ENCODE data around the gene CNOT9. TPM values are rescaled to one million over a fixed set of nuclear protein-coding genes. Genes with fewer than 3 reads are reported as not detected.

The CNOT9 gene
- total RNA-seq, 1 donor from 2014 or later = 38.2 TPM

DNA sequence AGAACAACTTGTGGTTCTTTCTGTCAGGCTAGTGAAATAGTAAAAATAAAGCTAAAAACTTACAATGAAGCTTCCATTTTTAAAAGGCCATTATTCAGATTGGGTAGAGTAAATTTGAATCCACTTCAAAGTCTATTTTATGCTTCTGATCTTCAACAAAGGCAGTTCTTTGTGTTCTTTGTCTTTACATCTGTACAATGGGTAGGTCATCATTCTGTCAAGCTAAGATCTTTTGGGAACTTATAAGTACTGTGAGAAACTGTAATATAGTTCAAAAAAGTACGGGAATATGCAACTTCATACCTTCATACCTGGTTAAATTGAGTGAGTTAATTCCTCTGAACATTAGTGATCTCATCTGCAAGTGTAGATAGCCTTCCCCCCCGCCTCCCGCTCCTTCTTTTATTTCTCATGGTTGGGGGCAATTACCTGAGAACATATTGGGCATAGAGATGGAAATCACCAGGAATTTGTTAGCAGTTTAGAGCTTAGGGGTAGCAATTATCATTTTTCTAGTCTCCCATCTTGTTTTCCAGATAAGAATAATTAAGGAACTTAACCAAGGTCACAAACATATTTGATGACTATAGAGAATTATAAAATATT is 9.7 kb downstream of the CNOT9 start:
- no peak for DNase-seq

DNA sequence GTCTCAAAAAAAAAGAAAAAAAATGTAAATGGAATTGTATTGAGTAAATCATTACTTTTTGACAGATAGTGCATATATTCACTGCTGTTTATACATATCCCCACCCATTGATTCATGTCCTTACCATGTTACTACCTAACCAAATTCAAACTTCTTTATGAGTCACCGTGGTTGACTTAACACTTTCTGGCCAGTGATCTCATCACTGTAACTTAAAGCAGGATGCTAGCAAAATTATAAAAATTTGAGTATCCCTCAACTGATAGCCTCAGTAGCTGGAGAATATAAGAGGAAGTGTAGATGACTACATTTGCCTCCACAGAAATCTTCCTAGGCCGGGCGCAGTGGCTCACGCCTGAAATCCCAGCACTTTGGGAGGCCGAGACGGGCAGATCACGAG is 13.4 kb downstream of the CNOT9 start:
- DNase-seq = no peak

DNA sequence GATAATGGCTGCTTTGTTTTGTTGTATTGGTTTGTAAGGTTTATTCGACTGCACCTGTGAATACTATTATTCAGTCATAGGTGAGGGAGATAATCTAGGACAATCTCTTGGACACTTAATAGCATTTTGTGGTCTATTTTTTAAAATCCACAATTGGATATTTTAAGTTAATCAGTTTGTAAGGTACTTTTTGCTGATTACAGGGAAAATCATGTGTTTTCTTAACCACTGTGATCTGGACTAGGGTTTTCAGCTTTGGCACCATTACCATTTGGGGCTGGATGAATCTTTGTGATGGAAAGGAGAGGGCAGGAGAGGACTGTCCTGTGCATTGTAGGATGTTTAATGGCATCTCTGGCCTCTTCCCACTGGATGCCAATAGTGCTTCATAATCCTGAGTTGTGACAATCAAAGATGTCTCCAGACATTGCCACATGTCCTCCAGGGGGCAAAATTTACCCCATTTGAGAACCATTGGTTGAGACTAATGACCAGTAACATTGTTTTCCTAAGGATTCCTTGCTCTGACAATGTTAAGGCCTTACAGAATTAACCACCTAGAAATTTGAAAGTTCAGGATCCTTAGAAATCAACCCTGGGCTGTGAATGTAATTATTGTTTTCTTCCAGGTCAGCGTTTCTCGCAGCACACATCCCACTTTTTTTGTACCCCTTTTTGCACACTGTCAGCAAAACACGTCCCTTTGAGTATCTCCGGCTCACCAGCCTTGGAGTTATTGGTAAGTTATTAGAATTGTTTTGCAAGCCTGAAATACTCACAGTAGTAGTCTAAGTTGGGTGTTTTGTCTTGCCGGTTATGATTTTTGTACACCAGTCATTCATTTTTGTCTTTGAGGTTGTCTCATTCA is 15.6 kb downstream of the CNOT9 start:
- no peak for DNase-seq

DNA sequence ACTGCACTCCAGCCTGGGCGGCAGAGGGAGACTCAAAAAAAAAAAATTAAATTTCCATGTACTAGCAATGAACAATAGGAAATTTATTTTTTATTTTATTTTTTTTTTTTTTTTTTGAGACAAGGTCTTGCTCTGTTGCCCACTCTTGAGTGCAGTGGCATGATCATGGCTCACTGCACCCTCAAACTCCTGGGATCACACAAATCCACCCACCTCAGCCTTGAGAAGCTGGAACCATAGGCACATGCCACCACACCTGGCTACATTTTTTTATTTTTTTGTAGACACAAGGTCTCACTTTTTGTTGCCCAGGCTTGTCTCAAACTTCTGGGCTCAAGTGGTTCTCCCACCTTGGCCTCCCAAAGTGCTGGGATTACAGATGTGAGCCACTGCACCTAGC is 16.9 kb downstream of the CNOT9 start:
- no peak for DNase-seq

DNA sequence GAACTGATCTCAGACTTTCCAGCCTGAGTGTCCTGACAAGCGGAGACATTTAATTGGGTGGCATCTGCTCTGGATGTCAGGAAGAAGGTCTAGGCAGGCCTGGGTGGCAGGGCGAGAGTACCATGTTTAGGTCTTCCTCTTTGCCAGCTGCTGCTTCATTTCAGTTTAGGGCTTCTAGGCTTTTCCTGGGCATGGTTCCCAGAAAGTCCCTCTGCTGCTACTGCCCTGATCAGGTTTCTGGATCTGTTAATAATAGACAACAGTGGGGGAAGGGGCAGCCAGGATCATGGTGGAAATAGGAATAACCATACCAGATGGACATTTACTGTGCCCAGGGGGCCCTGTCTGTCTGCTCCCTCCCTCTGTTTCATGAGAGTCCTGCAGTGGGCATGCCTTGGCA is 36.8 kb downstream of the CNOT9 start:
- peak; percentile 97 for DNase-seq

DNA sequence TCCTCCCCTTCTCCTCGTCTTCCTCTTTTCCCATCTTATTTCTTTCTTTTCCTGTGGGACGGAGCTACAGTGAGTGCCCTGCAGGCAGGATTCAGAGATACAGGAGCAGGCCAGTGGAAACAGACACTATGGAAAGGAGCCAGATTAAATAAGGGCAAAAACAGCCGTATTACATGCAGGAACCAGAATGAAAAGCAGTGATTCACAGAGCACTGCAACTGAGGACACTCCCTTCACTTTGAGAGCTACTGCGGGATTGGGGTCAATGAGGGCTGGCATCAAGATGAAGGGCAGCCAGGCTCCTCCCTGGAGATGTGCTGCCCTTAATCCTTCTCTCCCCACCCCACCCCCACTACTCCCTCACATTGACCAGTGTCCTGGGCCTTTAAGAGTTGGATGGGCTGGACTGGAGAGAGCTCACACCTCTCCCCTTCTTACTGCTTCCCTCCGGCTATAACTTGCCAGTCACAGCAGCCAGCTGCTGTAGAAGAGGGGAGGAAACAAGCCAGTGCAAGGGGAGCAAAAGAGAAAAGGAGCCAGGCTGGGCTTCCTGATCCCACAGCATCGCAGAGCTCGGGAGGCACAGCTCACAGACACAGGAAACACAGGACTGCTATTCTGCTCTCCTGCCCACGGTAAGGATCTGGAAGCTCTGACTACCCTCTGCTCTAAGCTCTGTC is 38.9 kb downstream of the CNOT9 start, which contains the start of gene PLCD4:
Gene PLCD4, plus strand, starts transcription at position 464 of the 680 bp plus-strand sequence. CDS start 7,841 bp downstream, outside the sequence.
- DNase-seq = peak; percentile 80

DNA sequence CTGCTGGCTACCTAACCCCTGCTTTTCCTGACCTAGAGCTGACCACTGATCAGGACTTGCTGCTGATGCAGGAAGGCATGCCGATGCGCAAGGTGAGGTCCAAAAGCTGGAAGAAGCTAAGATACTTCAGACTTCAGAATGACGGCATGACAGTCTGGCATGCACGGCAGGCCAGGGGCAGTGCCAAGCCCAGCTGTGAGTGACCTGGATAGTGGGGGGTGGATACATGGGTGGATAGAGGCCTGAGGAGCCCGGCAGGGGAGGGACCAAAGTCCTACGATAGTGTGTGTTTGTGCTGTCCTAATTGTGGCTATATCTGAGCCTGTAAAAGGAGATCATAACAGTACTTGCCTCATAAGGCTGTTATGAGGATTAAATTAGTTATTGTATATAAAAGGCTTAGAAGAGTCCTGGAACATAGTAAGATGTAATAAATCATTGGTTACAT is 47.3 kb downstream of the CNOT9 start:
- no peak for DNase-seq

DNA sequence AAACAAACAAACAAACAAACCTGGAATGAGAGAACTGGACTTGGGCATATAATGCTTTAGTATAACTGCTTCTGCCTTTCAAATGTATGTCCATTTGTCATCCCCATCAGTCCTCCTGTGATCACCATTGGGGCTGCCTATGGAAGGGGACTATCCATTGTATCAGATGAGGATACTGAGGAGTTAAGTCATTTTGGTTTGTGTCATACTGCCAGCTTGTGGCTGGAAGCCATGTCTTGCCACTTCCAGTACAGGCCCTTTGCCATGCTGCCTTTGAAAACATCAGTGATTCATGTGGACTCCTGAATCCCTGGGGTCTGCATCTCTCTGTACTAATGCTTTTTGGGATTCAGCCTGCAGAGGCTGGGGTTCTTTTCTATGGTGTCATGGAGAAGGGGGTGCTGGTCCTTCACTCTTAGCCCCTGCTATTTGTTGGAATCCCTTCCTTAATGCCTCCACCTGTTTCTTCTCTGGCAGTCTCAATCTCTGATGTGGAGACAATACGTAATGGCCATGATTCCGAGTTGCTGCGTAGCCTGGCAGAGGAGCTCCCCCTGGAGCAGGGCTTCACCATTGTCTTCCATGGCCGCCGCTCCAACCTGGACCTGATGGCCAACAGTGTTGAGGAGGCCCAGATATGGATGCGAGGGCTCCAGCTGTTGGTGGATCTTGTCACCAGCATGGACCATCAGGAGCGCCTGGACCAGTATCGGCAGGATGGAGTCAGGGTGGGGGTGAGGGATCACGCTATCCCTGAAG is 49.6 kb downstream of the CNOT9 start:
- peak; percentile 40 for DNase-seq

DNA sequence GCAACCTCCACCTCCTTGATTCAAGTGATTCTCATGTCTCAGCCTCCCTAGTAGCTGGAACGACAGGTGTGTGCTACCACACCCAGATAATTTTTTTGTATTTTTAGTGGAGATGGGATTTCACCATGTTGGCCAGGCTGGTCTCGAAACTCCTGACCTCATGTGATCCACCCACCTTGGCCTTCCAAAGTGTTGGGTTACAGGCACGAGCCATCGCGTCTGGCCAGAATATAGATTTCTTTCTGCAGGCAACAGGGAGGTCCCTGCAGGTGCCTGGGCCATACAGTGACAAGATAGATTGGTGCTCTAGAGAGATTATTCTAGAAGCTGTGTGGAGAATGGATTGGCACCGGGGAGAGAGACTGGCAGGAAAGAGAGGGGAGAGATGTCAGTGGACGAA is 52.4 kb downstream of the CNOT9 start:
- DNase-seq = no peak

DNA sequence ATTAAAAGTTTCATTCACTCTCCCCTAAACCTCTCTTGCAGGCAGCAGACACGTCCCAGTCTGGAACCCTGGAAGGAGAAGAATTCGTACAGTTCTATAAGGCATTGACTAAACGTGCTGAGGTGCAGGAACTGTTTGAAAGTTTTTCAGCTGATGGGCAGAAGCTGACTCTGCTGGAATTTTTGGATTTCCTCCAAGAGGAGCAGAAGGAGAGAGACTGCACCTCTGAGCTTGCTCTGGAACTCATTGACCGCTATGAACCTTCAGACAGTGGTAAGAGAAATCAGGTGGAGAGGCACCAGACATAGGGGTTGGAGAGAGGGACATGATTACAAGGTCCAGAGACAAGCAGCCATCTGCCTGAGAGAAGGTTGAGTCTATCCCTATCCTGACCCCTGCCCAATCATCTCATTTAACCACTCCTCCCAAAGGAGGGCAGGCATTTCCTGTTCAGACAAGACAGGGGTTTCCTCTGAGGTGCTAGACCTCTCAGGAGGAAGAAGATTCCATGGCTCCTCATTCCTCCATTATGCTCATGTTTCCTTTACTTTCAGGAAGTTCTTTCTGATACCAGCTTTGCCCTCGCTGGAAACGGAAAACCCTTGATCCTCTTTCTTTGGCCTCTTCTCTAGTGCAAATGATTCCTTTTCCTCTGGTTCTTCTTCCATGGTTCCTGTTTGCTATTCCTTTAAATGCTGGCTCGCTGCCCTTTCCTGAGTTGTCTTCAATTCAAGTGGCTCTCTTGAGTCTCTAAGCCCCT is 54.1 kb downstream of the CNOT9 start:
- DNase-seq = no peak

DNA sequence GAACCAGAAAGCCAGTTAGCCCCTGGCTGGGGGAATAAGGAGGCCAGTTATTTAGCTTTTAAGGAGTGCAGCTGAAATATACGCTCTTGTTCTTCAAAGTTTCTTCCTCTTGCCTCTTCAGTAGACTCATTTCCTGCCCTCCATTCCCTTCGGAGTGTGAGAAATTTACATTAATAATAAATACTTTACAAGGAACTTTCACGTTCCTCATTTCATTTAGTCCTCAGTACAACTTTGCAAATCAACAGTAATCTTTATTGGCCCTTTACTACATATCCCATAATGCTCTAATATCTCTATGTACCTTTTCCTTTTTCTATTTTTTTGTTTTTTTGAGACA is 54.7 kb downstream of the CNOT9 start:
- DNase-seq = no peak

DNA sequence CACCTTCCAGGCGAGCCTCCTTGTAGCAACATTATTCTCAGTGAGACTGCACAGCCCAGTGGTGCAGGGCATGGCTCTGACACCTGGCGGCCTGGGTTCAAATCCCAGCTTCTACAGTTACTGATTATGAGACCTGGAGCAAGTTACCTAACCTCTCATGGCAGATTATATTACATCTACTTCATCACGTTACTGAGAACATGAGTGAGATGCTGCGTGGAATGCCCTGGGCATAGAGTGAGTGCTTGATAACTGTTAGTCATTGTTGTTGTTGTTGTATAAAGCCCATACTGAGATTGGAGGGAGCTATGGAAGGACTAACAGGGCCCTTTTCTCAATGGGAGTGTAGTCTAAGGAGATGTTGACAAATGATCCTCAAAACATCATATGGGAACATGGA is 57.7 kb downstream of the CNOT9 start:
- DNase-seq = no peak

DNA sequence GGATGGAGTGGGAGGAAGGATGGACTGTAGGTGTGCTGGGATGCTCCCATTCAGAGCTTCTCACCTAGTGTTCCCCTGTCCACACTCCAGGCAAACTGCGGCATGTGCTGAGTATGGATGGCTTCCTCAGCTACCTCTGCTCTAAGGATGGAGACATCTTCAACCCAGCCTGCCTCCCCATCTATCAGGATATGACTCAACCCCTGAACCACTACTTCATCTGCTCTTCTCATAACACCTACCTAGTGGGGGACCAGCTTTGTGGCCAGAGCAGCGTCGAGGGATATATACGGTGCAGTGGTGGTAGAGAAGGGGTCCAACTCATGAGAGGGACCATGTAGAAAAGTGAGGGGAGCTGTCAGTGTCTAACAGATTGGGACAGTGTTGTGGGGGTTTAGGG is 59.3 kb downstream of the CNOT9 start:
- DNase-seq = no peak

DNA sequence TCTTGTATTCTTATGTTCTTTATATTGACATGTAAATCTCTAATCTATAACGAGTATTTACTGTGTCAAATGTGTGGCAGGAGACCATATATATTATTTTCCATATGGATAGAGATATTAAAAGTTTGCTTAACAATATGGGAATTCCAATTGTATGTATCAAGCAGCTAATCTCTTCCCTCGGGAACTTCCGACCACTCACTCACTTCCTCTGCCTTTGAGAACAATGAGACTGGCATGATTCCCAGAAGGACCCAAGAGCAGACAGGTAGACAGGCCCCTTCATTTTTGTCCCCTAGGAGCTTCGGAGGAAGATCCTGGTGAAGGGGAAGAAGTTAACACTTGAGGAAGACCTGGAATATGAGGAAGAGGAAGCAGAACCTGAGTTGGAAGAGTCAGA is 63.2 kb downstream of the CNOT9 start:
- DNase-seq = no peak

DNA sequence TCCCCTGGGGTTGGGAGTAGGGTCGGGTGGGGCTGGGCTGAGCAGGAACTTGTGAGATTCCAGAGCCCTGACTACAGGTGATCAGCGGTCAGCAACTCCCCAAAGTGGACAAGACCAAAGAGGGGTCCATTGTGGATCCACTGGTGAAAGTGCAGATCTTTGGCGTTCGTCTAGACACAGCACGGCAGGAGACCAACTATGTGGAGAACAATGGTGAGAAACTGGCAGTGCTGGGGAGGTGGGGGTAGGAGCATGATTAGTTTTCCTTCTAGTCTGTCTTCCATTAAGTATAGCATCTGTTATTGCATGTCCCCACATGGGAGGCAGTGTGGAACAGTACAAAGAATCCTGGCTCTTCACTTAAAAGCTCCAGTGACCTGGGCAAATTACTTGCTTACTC is 67.1 kb downstream of the CNOT9 start:
- no peak for DNase-seq

DNA sequence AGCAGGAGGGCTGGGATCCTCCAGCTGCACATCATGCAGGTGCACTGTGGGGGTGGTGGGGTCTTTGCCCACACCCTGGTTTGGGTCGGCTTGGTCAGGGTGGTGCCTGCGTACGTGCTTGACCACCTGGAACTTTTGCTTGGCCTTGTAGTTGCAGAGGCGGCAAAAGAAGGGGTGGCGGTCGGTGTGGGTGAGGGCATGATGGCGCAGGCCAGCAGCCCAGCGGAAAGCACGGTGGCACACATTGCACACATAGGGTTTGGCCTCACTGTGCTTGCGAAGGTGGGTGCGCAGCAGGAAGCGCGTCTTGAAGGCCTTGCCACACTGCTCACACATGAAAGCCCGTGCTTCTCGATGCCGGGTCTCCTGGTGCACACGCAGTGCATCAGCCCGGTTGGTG is 69.7 kb downstream of the CNOT9 start:
- no peak for DNase-seq

DNA sequence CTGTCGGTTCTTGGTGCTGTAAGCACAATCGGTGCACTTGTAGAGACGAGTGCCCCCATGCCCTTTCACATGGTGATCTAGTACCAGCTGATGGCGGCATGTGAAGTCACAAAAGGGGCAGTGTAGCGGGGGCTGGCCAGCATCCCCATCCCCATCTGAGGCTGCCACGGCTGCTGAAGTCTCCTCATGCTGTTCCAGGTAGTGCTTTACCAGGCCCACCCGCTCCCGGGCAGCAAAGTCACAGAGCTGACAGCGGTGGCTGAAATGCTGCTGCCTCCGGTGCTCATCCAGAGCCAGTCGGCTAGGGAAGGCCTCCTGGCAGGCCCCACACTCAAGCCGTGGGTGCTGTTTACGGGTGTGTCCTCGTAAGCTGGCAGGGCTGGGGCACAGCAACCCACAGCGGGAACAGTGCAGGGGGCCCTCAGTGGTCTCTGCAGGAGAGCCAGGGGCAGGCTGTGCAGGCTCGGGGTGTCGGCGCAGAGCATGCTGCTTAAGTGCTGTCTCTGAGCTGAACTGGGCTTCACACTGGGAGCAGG is 73.5 kb downstream of the CNOT9 start:
- no peak for DNase-seq

DNA sequence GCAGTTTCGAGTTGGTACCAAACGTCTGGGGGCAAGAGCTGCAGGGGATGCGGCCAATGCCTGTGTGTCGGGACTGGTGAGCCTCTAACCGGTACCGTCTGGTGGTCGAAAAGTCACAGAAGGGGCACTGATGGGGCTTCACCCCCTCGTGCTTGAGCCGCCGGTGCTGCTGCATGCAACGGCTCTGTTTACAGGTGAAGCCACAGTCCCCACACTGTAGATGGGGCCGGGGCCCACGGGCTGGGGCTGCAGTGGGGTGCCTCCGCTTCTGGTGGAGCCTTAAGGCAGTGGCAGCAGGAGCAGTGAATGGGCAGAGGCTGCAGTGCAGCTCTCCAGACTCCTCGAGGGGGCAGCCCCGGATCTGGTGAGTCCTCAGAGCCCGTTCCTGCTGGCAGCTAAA is 74.1 kb downstream of the CNOT9 start:
- DNase-seq = no peak

DNA sequence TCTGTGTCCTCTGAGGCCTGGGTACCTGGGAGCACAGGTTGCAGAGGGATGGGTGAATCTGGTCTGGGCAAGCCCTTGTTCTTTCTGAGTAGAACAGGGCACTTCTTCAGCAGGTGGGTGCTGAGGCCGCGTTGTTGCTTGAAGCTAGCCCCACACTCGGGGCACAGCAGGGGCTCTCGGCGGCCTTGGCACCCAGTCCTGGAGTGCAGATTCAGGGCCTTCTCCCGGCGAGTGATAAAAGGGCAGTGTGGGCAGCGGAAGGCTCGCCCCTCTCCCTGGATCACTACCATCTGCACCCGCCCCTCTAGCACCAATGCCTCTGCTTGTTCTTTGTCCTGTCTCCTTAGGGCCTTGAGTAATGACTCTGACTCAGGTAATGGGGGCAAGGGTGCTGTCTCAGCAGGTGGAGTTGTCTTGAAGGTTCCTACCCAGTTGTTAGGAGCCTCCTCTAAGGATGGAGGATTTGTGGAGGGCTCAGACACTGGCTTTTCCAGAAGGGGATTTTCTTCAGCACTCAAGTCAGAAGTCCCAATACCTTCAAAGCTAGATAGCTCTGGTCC is 75.2 kb downstream of the CNOT9 start:
- DNase-seq = no peak

DNA sequence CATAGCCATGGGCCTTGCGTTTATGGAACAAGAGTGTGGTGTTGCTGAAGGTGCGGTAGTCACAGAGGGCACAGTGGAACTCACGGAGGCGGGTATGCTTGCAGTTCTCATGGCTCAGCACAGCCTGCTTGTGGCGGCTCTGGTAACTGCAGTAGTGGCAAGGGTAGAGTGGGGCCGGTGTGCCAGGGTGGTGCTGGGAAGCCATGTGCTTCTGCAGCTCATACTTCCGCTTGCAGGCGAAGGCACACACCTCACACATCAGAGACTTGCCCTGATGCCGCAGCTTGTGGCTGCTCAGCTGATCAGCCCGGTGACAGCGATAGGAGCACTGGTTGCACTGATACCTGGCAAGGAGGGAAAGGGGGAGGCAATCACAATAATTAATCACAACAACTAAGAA is 76.1 kb downstream of the CNOT9 start:
- no peak for DNase-seq

DNA sequence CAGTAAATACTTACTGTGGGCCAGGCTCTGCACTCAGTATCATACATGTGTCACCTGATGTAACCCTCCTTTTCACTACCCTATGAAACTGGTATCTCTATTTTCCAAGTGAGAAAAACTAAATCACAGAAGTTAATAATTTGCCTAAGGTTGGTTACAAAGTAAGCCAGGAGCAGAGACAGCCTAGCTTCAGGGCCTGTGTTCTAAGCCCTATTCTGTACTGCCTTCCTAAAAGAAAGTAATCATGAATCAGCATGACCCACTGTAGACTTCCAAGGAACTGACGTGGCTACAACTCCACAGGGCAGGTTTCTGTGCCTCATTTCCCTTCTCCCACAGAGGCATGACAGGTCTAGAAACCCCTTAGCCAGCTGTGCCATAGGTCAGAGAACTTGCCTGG is 76.5 kb downstream of the CNOT9 start:
- no peak for DNase-seq

Data from tongue (tissue), 2 donors.